HEK293T (cell line): ENCODE results near the gene CD7.
"Not testable (repeated sequence)": the region's sequence is repeated elsewhere in the genome, so short reads cannot be mapped to it uniquely, and the experiment has no call there.

Experiments
- CTCF ChIA-PET: fragments of 350-600 bp; formaldehyde crosslinking; extraction: SDS; loops from one replicate; lab custom pipeline; 2021; ENCODE audit warnings: antibody characterized with exemption, inconsistent platforms; lab: Yijun Ruan, JAX
- POLR2A ChIA-PET: fragments of 350-600 bp; formaldehyde crosslinking; extraction: SDS; loops from one replicate; lab custom pipeline; 2020; ENCODE audit warnings: antibody characterized with exemption, inconsistent platforms; lab: Yijun Ruan, JAX
- DNase-seq: peaks from one replicate; pipeline ENCODE4 v3.0.0; 2012; ENCODE audit warnings: mixed read lengths; ENCODE audit errors: extremely low spot score
- ARNT ChIP-seq: fragments of 450-650 bp; IDR thresholded peaks from 2 replicates; pipeline ENCODE4 v1.6.1; 2017; ENCODE audit warnings: mild to moderate bottlenecking
- BHLHE40 ChIP-seq: fragments of 450-650 bp; IDR thresholded peaks from 2 replicates; pipeline ENCODE4 v1.6.1; 2016; ENCODE audit warnings: mild to moderate bottlenecking, moderate library complexity, borderline replicate concordance
- CTBP1 ChIP-seq: fragments of 450-650 bp; IDR thresholded peaks from 2 replicates; pipeline ENCODE4 v1.6.1; 2016; ENCODE audit warnings: borderline replicate concordance
- ELF4 ChIP-seq: fragments of 450-650 bp; IDR thresholded peaks from 2 replicates; pipeline ENCODE4 v1.6.1; 2017; ENCODE audit warnings: antibody characterized with exemption
- FOXA1 ChIP-seq: fragments of 450-650 bp; IDR thresholded peaks from 2 replicates; pipeline ENCODE4 v1.6.1; 2016; ENCODE audit warnings: mild to moderate bottlenecking
- FOXK2 ChIP-seq: fragments of 450-650 bp; IDR thresholded peaks from 2 replicates; pipeline ENCODE4 v1.6.1; 2016; ENCODE audit warnings: mild to moderate bottlenecking
- FOXM1 ChIP-seq: fragments of 450-650 bp; IDR thresholded peaks from 2 replicates; pipeline ENCODE4 v1.6.1; 2017; ENCODE audit warnings: mild to moderate bottlenecking, borderline replicate concordance
- HDGF ChIP-seq: fragments of 450-650 bp; IDR thresholded peaks from 2 replicates; pipeline ENCODE4 v1.6.1; 2017; ENCODE audit warnings: antibody characterized with exemption, borderline replicate concordance
- L3MBTL2 ChIP-seq: fragments of 450-650 bp; conservative IDR thresholded peaks from 2 replicates; pipeline ENCODE4 v1.6.1; 2016; ENCODE audit warnings: mild to moderate bottlenecking
- LEF1 ChIP-seq: fragments of 450-650 bp; IDR thresholded peaks from 2 replicates; pipeline ENCODE4 v1.6.1; 2017; ENCODE audit warnings: mild to moderate bottlenecking, borderline replicate concordance
- NFRKB ChIP-seq: fragments of 450-650 bp; IDR thresholded peaks from 2 replicates; pipeline ENCODE4 v1.6.1; 2016; ENCODE audit warnings: mild to moderate bottlenecking, moderate library complexity
- PKNOX1 ChIP-seq: fragments of 450-650 bp; IDR thresholded peaks from 2 replicates; pipeline ENCODE4 v1.6.1; 2016
- SP1 ChIP-seq: fragments of 450-650 bp; IDR thresholded peaks from 2 replicates; pipeline ENCODE4 v1.6.1; 2017
- SUZ12 ChIP-seq: fragments of 450-650 bp; IDR thresholded peaks from 2 replicates; pipeline ENCODE4 v1.6.1; 2016; ENCODE audit warnings: mild to moderate bottlenecking
- TARDBP ChIP-seq: fragments of 450-650 bp; IDR thresholded peaks from 2 replicates; pipeline ENCODE4 v1.6.1; 2016
- ZNF384 ChIP-seq: fragments of 450-650 bp; IDR thresholded peaks from 2 replicates; pipeline ENCODE4 v1.6.1; 2016

Gene CD7

DNA sequence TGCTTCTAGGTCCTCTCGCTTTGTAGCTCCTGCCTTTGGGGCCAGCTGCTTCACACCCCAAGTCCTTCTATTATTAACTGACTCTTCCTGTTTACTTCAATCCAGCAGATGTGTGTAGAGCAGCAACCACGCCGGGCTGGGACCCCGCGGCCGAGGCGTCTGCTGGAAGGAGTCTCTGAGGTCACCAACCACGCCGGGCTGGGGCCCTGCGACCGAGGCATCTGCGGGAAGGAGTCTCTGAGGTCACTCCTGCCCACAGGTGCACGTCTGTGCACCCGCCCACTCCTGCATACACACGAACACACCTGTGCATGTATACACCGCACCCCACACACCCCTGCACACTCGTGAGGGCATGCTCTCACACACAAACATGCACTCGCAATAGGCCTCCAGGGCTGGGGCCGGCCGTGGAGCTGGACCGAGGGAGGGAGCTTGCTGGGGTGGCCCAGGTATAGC, 33.9 kb upstream of the CD7 start:
- POLR2A ChIA-PET, result no interaction called here
- no peak for DNase-seq
- CTCF ChIA-PET, result interaction anchor here (0.5 to 1.8 kb wide), 4 partner anchors 12 to 115 kb away, joined by 3 to 7 read pairs (median 4); no protein-coding TSS in a partner anchor
- TF ChIP-seq FOXA1, result no peak
- no peak for TF ChIP-seq FOXM1
- TF ChIP-seq L3MBTL2, result no peak
- no peak for TF ChIP-seq FOXK2
- no peak for TF ChIP-seq ZNF384
- TF ChIP-seq CTBP1, result no peak
- TF ChIP-seq NFRKB, result no peak
- TF ChIP-seq ARNT, result no peak
- TF ChIP-seq TARDBP, result no peak
- TF ChIP-seq LEF1, result no peak
- no peak for TF ChIP-seq BHLHE40
- TF ChIP-seq SUZ12, result no peak
- no peak for TF ChIP-seq HDGF
- no peak for TF ChIP-seq SP1
- no peak for TF ChIP-seq PKNOX1
- no peak for TF ChIP-seq ELF4

DNA sequence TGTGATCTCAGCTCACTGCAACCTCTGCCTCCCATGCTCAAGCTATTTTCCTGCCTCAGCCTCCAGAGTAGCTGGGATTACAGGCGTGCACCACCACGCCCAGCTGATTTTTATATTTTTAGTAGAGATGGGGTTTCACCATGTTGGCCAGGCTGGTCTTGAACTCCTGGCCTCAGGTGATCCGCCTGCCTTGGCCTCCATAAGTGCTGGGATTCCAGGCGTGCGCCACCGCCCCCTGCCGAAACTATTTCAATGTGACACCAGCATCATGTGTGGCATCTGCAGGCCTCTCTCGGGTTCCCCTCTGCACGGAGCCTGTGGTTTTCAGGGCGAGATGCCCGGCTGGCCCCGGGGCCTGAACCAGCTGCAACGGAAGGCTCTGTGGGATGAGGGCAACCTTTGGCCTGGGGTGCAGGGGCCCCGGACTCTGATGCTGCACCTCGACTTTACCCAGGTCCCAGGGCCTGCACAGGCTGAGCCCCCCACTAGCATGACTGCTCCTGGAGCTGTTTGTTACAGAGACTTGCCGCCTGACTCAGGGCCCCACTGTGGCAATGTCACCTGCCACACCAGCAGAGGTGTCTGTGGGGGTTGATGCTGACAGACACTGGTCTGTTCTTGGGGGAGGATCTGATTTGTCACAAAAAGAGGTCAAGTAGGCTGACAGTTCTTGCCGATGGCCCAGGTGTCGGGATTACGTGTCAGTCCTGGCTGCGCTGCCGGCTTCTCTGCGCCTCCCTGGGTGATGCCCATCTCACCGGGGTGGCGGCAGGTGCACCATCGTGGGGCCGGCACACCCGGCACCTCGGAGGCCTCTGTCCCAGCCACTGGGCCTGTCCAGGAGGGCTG, 33.0 kb upstream of the CD7 start:
- TF ChIP-seq PKNOX1 (no peak), SUZ12 (no peak), LEF1 (no peak), ZNF384 (no peak), TARDBP (no peak), ARNT (no peak), FOXK2 (no peak), FOXM1 (no peak)
- CTCF ChIA-PET, result interaction anchor here (0.5 to 1.8 kb wide), 5 partner anchors 11 to 114 kb away, joined by 3 to 7 read pairs (median 3); no protein-coding TSS in a partner anchor
- DNase-seq, result no peak
- POLR2A ChIA-PET, result interaction anchor here (1.0 kb wide), 1 partner anchor 107 kb away, joined by 3 read pairs; no protein-coding TSS in a partner anchor

DNA sequence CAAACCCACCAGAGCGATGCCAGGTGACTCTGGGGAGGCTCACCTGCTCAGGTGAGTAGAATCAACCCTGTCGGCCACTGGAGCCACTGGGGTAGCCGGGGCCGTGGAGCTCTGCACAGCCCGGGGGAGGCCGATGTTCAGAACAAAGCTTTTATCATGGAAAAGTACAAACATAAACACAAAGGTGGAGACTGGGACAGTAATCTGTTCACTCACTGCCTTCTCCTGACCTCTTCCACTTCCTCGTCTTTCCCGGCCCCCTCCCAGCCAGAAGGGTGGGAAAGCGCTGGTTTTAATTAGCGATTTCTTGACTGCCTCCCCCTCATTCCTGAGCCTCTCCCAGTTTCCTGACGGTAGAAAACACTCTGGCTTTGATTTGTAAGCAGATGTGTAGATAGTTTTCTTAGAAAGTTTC, 31.9 kb upstream of the CD7 start:
- no peak for DNase-seq
- CTCF ChIA-PET, result interaction anchor here (0.6 to 1.8 kb wide), 6 partner anchors 12 to 114 kb away, joined by 3 to 7 read pairs (median 3); no protein-coding TSS in a partner anchor
- POLR2A ChIA-PET, result interaction anchor here (1.0 to 1.4 kb wide), 2 partner anchors 9 to 109 kb away, joined by 3 to 5 read pairs; partner anchors contain the start of gene TEX19
- TF ChIP-seq HDGF, result no peak
- TF ChIP-seq PKNOX1, result no peak
- no peak for TF ChIP-seq FOXM1
- no peak for TF ChIP-seq CTBP1
- TF ChIP-seq FOXK2, result no peak
- no peak for TF ChIP-seq ELF4
- no peak for TF ChIP-seq SP1
- no peak for TF ChIP-seq BHLHE40
- no peak for TF ChIP-seq SUZ12
- TF ChIP-seq LEF1, result no peak
- no peak for TF ChIP-seq FOXA1
- TF ChIP-seq L3MBTL2, result no peak
- TF ChIP-seq NFRKB, result no peak
- no peak for TF ChIP-seq ARNT
- TF ChIP-seq ZNF384, result no peak
- no peak for TF ChIP-seq TARDBP

DNA sequence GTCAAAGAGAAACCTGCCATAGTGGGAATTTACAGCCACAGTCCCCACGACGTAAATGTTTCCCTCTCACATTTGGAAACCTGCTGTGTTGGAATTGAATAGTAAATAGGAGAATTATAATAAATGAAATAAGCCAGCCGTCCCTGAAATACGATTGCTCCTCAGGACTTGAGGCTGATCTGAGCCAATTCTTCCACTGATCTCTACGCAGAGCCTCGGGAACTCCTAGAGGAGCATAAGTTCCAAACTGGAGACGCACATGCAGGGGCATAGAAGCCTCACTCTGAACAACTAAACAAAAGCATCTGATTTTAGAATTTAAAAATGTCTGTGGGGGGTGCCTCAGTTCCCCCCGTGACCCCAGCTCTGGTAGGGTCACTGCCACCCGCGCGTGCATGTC, 31.5 kb upstream of the CD7 start:
- POLR2A ChIA-PET, result interaction anchor here (1.4 kb wide), 1 partner anchor 10 kb away, joined by 5 read pairs; the partner anchor contains the start of gene TEX19
- CTCF ChIA-PET, result interaction anchor here (0.6 kb wide), 2 partner anchors 84 to 114 kb away, joined by 3 to 6 read pairs; no protein-coding TSS in a partner anchor
- DNase-seq, result no peak
- TF ChIP-seq BHLHE40, result no peak
- no peak for TF ChIP-seq SUZ12
- TF ChIP-seq FOXA1, result no peak
- TF ChIP-seq ARNT, result no peak
- no peak for TF ChIP-seq SP1
- TF ChIP-seq NFRKB, result no peak
- TF ChIP-seq HDGF, result no peak
- TF ChIP-seq ZNF384, result no peak
- TF ChIP-seq L3MBTL2, result no peak
- TF ChIP-seq PKNOX1, result no peak
- no peak for TF ChIP-seq LEF1
- no peak for TF ChIP-seq TARDBP
- no peak for TF ChIP-seq FOXM1
- TF ChIP-seq CTBP1, result no peak

GRCh38 chr17:82348434-82348833, 31.0 kb upstream of the CD7 start:
- TF ChIP-seq PKNOX1 (no peak), BHLHE40 (no peak), ELF4 (no peak), HDGF (no peak), SP1 (no peak), FOXA1 (no peak), TARDBP (no peak)
- ChIA-PET POLR2A (interaction anchor here (1.4 kb wide), 1 partner anchor 10 kb away, joined by 5 read pairs; the partner anchor contains the start of gene TEX19), CTCF (no interaction called here)
- no peak for DNase-seq

DNA sequence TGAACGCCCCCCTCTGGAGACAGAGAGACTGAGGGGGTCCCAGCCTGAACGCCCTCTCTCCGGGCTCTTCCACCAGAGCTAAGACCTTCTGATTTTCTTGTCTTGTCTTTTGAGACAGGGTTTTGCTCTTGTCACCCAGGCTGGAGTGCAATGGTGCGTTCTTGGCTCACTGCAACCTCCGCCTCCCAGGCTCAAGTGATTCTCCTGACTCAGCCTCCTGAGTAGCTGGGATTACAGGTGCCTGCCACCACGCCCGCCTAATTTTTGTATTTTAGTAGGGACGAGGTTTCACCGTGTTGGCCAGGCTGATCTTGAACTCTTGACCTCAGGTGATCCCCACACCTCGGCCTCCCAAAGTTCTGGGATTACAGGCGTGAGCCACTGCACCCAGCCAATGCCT, 30.6 kb upstream of the CD7 start:
- DNase-seq, POLR2A ChIA-PET, CTCF ChIA-PET: not testable (repeated sequence)
